HG02610 (cell line): ENCODE data around the gene ZBTB7C.

Experiments used
- ATAC-seq: cut with Tn5 transposase; IDR thresholded peaks from one replicate; pipeline ENCODE4 v1.9.1; 2021; ENCODE audit warnings: mild to moderate bottlenecking, moderate library complexity; ENCODE audit not compliant: unreplicated experiment

The ZBTB7C gene

GRCh38 chr18:48263914-48264902, 145.0 kb downstream of the ZBTB7C start:
- ATAC-seq = no peak

DNA sequence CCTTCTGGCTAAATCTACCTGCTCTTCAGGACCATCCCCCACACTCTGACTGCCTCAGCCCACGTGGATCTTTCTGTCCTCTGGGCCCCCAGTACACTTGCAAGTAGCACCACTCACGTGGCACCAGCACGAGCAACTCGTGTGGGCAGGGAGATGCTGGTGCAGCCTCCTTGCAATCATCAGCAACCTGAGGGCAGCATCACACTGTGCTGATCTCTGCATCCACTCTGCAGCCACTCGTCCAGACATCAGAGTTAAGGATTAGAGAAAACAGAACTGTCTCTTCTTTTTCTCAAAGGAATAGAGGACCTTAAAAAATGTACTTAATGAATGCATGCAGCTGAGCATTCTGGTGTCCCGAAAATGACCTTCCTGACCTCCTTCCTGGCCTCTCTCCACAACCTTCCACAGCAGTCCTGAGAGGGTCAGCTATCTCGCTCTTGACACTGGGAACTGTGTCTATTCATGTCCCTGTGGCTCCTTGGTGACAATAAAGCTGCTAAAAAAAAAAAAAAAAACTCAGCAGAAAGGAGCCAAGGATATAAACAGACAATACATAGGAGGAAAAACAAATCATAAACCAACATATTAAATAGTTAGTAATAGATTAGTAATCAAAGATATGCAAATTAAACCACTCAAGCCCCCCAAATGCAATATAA, 145.9 kb downstream of the ZBTB7C start:
- no peak for ATAC-seq

GRCh38 chr18:48260237-48260636, 148.9 kb downstream of the ZBTB7C start:
- ATAC-seq = no peak

- no peak for ATAC-seq
Observed at GRCh38 chr18:48256848-48257247, 152.3 kb downstream of the ZBTB7C start.

GRCh38 chr18:48254077-48254602, 155.0 kb downstream of the ZBTB7C start:
- ATAC-seq = no peak

- no peak for ATAC-seq
Observed at GRCh38 chr18:48252525-48252924, 156.7 kb downstream of the ZBTB7C start.

GRCh38 chr18:48250918-48251317, 158.3 kb downstream of the ZBTB7C start:
- ATAC-seq = no peak

- no peak for ATAC-seq
Observed at GRCh38 chr18:48250362-48250907, 158.7 kb downstream of the ZBTB7C start.

- no peak for ATAC-seq
Observed at GRCh38 chr18:48249854-48250253, 159.3 kb downstream of the ZBTB7C start.

- ATAC-seq = no peak
Observed at GRCh38 chr18:48244530-48244929, 164.7 kb downstream of the ZBTB7C start.

DNA sequence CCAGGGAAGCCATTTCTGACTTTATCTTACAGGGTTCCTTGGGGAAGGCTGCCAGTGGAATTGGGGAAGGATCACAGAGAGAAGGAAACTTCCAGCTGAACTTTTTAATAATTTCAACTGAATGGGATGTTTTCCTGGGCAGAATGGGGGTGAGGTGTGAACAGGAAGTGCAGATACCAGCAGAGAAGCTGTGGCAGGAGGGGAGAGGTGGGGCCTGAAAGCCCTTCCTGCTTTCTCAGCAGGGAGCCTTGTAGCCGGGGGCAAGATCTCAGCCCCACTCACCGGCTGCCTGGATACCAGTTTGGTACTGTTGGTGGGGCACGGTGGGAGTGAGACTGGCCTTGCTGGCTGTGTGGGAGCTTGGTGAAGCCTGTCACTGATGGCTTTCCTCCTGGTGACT, 170.5 kb downstream of the ZBTB7C start:
- no peak for ATAC-seq

- no peak for ATAC-seq
Observed at GRCh38 chr18:48238206-48238605, 171.0 kb downstream of the ZBTB7C start.

DNA sequence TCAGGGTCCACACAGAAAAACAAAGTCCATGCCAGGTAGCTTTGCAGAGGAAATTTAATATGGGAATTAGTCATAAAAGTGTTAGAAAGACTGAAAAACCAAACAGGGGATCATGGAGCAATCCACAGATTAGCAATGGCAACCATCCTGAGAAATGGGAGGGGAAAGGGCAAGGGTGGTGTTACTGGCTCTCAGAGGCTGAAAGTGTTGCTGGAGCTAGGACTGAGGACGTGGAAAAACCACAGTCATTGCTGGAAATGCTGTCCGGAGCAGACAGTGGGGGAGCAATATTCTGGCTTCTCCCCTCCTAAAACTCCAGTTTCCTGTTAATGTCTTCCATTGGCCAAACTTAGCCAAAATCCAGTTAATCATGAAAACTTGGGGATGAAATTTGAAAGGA, 172.4 kb downstream of the ZBTB7C start:
- no peak for ATAC-seq

DNA sequence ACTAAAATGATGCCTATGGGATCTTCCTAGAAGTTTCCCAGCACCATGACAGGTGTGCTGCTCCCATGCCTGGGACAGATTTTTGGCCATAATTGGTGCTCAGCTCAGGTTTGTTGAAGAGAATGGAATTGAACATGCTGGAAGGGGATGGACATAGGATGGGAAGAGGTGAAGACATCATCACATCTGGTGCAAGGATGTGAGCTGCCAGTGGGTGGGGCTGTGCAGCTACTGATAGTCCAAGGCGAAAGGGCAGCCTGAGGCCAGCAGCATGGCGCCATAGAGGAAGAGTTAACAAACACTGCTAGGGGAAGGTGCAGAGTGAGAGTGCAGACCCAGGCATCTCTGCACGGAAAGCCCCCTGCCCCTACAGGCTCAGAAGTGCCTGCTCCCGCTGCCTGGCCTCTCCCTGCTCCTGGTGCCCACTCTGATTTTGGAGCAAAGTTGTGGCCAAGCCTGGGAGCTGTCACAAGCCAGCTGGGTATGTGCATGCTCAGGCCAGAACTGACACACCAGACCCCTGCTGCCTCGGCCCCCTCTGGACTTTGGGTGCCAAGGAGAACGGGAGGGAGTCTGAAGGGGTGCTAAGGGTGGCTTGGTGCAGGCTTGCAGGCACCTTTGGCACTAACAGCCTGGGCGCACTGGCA, 178.6 kb downstream of the ZBTB7C start:
- no peak for ATAC-seq

DNA sequence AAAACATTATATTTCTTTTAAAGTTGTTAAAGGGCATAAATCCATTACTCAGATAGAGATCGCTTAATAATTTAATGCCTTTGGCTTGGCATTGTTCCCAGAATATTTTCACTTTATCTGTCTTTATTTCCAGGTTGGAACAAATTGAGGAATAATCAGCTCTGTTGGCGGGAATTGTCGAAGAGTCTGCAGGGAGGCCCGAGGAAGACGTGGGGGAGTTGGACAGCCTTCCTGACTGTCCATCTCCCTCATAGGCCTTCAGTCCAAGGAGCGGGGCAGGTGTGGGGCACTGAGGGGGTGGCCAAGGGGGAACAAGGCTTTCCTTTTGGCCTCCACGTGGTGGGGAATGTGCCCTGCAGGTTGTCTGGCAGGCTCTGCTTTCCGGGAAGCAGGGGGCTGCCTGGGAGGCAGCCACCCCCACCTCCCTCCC, 179.6 kb downstream of the ZBTB7C start:
- no peak for ATAC-seq

GRCh38 chr18:48228841-48229240, 180.3 kb downstream of the ZBTB7C start:
- no peak for ATAC-seq

GRCh38 chr18:48228301-48228715, 180.9 kb downstream of the ZBTB7C start:
- no peak for ATAC-seq

GRCh38 chr18:48227206-48227605, 182.0 kb downstream of the ZBTB7C start:
- ATAC-seq = no peak

GRCh38 chr18:48226401-48226800, 182.8 kb downstream of the ZBTB7C start:
- no peak for ATAC-seq

DNA sequence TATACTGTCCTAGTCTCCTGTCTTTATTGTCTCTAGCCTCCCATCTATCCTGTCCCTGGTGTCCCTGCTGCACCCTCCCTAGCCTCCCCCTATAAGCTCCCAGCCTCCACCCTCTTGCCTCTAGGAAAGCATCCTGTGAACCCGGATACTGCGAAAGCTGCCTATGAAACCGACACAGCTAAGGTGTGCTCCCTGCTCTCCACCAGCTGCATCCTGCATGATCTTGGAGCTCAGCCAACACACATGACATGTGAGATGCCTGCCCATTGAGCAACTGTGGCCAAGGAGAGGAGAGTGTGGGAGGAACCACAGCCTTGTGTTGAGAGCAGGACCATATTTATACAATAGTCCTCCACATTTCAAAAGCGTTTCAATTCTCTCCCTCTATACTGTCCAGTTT, 187.1 kb downstream of the ZBTB7C start:
- ATAC-seq = no peak
